HG03342 (cell line): ENCODE data around the gene SMIM20.
"Not testable (repeated sequence)": the region's sequence is repeated elsewhere in the genome, so short reads cannot be mapped to it uniquely, and the experiment has no call there.

ENCODE experiments used
- ATAC-seq: cut with Tn5 transposase; IDR thresholded peaks from one replicate; pipeline ENCODE4 v1.9.1; 2021; ENCODE audit warnings: mild to moderate bottlenecking, moderate library complexity; ENCODE audit not compliant: unreplicated experiment

The SMIM20 gene

DNA sequence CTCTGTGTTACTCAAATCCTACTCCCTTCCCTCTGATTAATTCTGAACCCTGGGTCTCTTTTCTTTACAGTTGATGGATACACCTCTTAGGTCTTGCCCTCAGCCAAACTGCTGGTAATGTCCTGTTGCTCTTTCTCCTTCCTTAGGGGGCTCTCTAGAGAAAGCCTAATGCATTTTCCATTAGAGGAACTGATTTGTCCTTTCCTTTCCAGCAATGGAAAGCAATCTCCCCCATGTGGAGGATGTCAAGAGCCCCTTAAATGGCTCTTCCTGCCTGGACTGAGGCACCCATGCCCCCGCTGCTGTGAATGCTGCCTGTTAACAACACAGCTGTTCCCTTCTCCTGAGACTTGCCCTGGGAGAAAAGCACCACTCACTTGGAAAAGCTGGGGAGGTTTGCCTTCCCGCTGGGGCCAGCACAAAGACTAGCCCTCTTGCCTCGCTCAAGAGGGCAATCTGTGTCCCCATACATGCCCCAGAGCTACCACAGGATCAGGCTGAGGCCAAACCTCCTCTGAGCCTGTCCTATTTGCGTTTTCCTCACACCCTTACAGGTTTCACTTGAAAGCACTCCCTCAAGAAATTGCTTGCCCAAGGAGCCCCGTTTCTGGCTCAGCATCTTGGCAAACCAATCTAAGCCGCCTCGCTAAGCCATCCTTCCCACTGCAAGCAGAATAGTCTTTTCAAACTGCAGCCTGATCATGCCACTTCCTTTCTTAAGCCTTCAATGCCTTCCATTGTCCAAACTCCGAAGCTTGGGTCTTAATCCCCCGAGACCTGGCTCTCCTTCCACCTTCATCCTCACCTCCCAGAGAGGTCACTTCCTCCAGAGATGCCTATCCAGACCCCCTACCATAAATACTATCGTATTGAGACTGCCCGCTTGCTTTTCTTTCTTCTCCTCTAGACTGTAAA, 23.2 kb upstream of the SMIM20 start:
- ATAC-seq: no peak

DNA sequence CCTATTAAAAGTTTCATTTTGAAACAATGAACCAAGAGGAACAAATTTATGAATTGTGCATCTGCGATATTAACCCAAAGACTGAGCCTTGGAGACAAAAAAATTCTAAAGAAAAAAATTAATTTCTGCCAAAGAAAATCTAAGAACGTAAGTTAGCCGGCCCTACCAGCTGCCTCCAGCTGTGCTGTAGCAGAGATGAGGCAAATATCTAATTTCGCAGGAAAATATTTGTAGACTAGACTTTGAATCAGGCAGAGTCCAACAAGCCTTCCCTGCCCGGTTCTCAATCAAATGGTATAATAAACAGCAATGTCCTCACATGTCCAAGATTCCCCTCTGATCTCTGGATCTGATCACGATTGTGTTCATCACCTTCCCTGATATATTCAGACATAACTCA, 21.2 kb upstream of the SMIM20 start:
- no peak for ATAC-seq

DNA sequence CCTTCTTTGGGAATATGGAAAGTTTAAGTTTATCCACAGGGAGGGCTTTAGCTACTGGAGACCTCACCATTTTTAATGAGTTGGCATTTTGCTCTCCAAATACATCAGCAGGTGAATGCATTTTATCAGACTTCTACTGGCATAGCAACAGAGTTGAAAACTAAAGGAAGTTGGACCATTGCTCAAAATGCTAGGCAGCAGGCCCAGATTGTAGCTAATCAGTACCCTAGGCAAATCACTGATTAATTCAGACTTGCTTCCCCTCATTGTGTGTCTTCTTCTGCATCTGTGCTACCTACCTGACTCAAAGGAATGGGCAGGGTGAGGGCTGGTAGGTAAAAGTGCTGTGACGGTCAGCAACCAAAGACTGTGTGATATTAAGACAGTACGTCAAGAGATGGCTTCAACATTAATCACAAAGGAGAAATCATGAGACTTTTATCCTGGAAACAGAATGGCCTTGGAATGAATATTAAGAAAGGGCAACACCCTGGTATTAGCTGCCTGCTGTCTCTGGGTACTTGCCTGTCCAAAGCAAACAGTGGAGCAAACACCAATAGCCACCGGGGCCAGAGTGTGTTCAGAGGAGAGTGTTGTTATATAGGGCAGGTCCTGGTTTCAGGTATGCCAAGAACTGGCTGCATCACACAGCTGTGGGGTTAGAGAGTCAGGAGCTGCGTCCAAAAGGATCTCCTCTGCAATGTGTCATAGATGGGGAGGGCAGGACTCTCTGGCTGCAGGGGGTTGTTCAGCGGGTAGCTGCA, 17.1 kb upstream of the SMIM20 start:
- ATAC-seq: no peak

GRCh38 chr4:25900310-25900709, 13.7 kb upstream of the SMIM20 start:
- no peak for ATAC-seq

DNA sequence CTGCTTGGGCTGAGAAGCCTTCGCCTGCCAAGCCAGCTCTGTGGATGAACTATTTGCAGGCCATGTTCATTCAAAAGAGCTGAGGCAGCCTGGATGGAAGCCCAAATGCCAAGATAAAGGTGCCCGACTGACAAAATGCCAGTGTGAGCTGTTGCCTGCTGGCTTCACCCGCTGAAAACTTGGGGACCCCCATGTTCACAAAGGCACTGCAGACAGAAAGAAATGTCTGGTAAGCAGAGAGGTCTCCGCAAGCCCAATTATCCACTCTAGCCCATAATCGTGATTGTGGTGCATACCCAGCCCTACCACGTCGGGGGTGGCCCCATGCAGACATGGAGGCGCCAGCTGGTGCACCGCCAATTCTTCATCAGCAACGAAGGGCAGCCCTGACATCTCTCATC, 13.0 kb upstream of the SMIM20 start:
- ATAC-seq: no peak

GRCh38 chr4:25903900-25904747, 9.9 kb upstream of the SMIM20 start:
- ATAC-seq: peak; percentile 45

DNA sequence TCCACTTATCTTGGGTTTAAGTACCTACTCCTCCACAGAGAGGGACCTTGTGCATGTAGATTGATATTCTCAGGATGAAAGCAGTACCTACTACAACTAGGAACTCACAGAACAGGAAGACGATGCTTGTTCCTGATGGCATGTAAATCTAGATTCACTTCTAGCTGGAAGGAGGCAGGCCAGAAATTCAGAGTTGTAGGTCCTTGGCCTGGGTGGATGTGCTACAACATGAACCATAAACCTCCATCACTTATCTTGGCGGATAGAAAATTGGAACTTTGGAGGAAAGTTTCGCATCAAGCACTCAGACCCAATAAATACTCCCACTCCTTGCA, 9.3 kb upstream of the SMIM20 start:
- ATAC-seq: peak; percentile 44

- no peak for ATAC-seq
Observed at GRCh38 chr4:25905371-25905770, 8.6 kb upstream of the SMIM20 start.

DNA sequence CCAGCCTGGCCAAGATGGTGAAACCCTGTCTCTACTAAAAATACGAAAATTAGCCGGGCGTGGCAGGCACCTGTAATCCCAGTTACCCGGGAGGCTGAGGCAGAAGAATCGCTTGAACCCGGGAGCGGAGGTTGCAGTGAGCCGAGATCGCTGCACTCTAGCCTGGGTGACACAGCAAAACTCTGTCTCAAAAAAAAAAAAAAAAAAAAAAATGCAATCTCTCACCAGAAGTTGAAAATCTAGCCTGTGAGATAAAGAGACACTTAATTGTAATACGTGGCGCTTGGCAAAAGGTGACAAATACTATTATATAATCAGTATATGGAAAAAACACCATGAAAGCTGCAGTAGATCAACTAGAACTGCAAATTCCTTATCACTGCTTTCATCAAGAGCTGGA, 7.9 kb upstream of the SMIM20 start:
- not testable (repeated sequence) for ATAC-seq

GRCh38 chr4:25908491-25908901, 5.5 kb upstream of the SMIM20 start:
- no peak for ATAC-seq

DNA sequence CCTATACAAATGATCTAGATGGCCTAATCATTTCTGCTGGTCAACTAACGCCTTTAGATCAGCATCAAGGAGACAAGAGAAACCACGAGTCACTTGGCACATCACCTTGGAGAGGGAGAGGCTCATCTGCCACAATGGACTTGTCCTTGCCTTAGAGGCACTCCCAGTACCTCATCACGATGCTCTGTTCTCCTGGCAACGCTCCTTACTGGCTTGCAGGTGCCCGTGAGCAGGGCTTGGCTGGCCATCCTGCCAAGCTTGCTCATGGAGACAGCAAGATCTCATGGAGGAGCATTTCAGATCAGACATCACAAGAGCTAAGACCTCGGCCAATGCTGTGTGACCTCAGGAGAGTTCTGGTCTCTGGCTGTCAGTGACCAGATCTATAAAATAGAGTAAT, 2.7 kb upstream of the SMIM20 start:
- no peak for ATAC-seq

DNA sequence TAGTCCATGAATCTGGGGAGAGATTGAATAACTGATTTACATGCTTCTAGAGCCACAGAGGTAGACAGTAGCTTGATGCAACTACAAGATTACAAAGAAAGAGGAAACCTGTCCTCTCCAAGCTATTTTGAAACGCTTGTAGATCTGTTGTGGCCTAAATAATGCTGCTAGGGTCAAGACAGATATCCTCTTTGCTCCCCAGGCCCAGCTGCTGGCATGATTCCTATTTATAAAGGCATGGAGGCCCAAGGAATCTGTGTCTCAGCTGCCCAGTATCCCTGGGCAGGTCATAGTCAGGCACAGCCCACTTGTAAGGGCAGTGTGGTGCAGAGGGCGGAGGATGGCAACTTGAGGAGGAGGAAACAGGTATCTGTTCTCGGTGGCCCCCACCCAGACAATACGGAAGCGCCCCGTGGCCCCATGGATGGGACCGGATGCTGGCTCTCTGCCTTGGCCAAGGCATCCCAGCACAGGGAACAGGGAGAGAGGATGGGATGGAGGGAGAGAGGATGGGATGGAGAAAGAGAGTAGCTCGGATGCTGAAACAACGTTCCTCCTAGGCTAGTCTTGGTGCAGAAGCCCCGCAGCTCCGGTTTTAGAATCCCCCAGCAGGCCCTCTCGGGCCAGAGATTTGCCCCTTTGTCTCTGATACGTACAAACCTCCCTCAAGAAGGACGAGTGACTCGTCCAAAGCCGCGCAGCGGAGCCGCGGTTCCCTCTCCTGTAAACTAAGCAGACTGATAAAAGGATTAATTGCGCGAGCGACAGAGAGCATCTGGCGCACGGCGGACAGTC, 767 bp upstream of the SMIM20 start:
- peak; percentile 18 for ATAC-seq

- ATAC-seq: no peak
Observed at GRCh38 chr4:25914670-25915352, 791 bp downstream of the SMIM20 start.

DNA sequence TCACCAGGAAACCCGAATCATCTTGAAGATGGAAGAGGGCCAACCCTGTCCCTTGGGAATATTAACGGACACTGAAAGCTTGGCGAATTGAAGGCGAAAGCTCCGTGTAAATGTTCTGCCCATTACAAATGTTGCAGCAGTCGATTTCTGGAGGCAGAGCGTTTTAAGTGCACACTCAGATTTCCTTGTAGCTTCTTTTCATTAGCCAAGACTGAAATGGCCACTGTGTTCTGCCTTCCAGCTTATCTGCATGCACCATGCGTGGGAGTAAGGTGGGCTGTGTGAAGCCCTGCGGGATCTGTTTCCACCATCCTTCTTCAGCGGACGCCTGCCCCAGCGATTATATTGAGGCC, 1.3 kb downstream of the SMIM20 start:
- ATAC-seq: no peak

- no peak for ATAC-seq
Observed at GRCh38 chr4:25916870-25917269, 2.9 kb downstream of the SMIM20 start.

- ATAC-seq: no peak
Observed at GRCh38 chr4:25919676-25920075, 5.7 kb downstream of the SMIM20 start.

DNA sequence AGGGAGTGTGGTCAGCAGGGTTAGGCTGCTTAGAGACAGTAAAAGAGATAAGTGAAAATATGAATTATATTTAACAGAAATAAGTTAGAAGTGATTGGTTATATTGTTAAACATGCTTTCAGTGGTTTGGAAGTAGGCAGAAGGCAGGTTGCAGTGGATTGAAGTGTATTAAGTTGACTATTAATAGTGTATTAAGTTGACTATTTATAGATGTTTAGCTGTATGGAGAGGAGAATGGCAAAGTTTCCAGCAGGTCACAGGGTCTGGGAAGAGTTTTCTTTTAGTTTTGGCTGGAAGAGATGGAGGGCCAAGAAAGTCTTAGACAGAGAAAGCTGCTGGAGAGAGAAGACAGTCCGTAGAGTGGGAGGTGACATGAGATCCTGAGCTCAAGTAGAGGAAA, 7.9 kb downstream of the SMIM20 start:
- no peak for ATAC-seq

GRCh38 chr4:25922812-25923369, 8.9 kb downstream of the SMIM20 start:
- ATAC-seq: no peak

DNA sequence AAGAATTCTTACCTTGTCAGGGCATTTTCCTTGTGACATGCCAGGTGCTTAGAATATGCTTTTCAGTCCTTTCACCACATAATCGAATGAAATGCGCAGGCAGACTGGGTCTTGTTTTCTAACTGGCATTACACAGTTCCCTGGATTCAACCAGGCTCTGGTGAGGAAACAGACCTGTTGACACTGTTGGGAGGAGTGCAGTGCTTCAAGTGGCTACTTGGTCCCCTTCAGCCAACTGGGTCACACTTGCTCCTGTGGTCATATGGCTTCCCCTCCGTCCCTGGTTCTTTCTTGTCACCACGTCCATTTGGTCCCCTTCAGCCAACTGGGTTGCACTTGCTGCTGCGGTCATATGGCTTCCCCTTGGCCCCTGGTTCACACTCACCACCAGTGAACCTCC, 9.7 kb downstream of the SMIM20 start:
- ATAC-seq: no peak
